Activated CD4-positive, alpha-beta T cell treated with anti-CD3 and anti-CD28 coated beads, Interleukin-2, amount 10 ng/mL, durations not matched to agents 7 days and 5 days (primary cell): ENCODE measurements around the gene TCERG1. TPM values are rescaled to one million over a fixed set of nuclear protein-coding genes. Genes with fewer than 3 reads are reported as not detected.
A peak's percentile ranks its signal among the peaks of the same experiment; 100 is the strongest.

Source experiments
- CTCF ChIA-PET: fragments of 350-600 bp; sonication (Branson Sonifier 250); formaldehyde crosslinking; loops from one replicate; lab custom pipeline; 2021; ENCODE audit warnings: antibody characterized with exemption; lab: Charles Lee
- POLR2A ChIA-PET: fragments of 350-600 bp; sonication (Branson Sonifier 250); formaldehyde crosslinking; loops from one replicate; lab custom pipeline; 2021; ENCODE audit warnings: antibody characterized with exemption; lab: Charles Lee
- DNase-seq: peaks from one replicate; pipeline ENCODE4 v3.0.0-alpha.2; 2020
- H3K27ac Mint-ChIP-seq: one replicate; pipeline ENCODE4 v1.8.0; 2021; ENCODE audit warnings: mild to moderate bottlenecking, moderate library complexity, mixed read lengths
- H3K27me3 Mint-ChIP-seq: one replicate; pipeline ENCODE4 v1.8.0; 2021; ENCODE audit warnings: mixed read lengths
- H3K36me3 Mint-ChIP-seq: one replicate; pipeline ENCODE4 v1.8.0; 2021; ENCODE audit warnings: low read depth, mixed read lengths
- H3K4me1 Mint-ChIP-seq: one replicate; pipeline ENCODE4 v1.8.0; 2021; ENCODE audit warnings: mixed read lengths
- H3K4me3 Mint-ChIP-seq: one replicate; pipeline ENCODE4 v1.8.0; 2021; ENCODE audit warnings: mild to moderate bottlenecking, moderate library complexity, mixed read lengths
- H3K9me3 Mint-ChIP-seq: one replicate; pipeline ENCODE4 v1.8.0; 2021; ENCODE audit warnings: mixed read lengths
- total RNA-seq, 2 experiments: library from RNA; stranded (reverse); gene quantifications; one replicate each; pipeline ENCODE4 v1.2.3, GENCODE V29; 2021

The TCERG1 gene
- total RNA-seq: 10 to 100 TPM; 85.2 to 95.3 TPM

- H3K27ac Mint-ChIP-seq: peak within 1 kb of the TSS; percentile 99
- peaks cover 36% of the 10 kb centered on the region for H3K4me1 Mint-ChIP-seq
- peaks cover 11% of the 10 kb centered on the region for H3K36me3 Mint-ChIP-seq
- ChIA-PET POLR2A (no interaction called here), CTCF (interaction anchor here (0.6 to 1.6 kb wide), 13 partner anchors 9 to 708 kb away, joined by 3 to 7 read pairs (median 3); no protein-coding TSS in a partner anchor)
- DNase-seq: peak; percentile 98
- H3K4me3 Mint-ChIP-seq: peak within 1 kb of the TSS; percentile 98
- no peaks in the 10 kb centered on the region for H3K27me3 Mint-ChIP-seq
- H3K9me3 Mint-ChIP-seq: no peaks in the 10 kb centered on the region
These were observed at the start of gene TCERG1 for GRCh38 chr5:146446861-146447733. Gene TCERG1 (plus strand): TSS chr5:146447333. CDS start chr5:146447350, 17 bp downstream.

- no peaks in the 10 kb centered on the region for H3K9me3 Mint-ChIP-seq
- H3K27ac Mint-ChIP-seq: no peak overlapping the region
- H3K4me1 Mint-ChIP-seq: no peaks in the 10 kb centered on the region
- H3K4me3 Mint-ChIP-seq: no peak overlapping the region
- CTCF ChIA-PET: no interaction called here
- no peaks in the 10 kb centered on the region for H3K36me3 Mint-ChIP-seq
- POLR2A ChIA-PET: interaction anchor here (0.7 kb wide), 1 partner anchor 30 kb away, joined by 4 read pairs; no protein-coding TSS in a partner anchor
- peaks cover 28% of the 10 kb centered on the region for H3K27me3 Mint-ChIP-seq
- DNase-seq: no peak
These were observed 48.3 kb upstream of the TCERG1 start for GRCh38 chr5:146398826-146399225.

GRCh38 chr5:146399481-146399880 lies 47.7 kb upstream of the TCERG1 start:
- ChIA-PET CTCF (no interaction called here), POLR2A (interaction anchor here (0.7 kb wide), 1 partner anchor 31 kb away, joined by 4 read pairs; no protein-coding TSS in a partner anchor)
- no peaks in the 10 kb centered on the region for H3K36me3 Mint-ChIP-seq
- no peaks in the 10 kb centered on the region for H3K4me1 Mint-ChIP-seq
- H3K27ac Mint-ChIP-seq: no peak overlapping the region
- H3K9me3 Mint-ChIP-seq: no peaks in the 10 kb centered on the region
- peaks cover 25% of the 10 kb centered on the region for H3K27me3 Mint-ChIP-seq
- DNase-seq: no peak
- H3K4me3 Mint-ChIP-seq: no peak overlapping the region

GRCh38 chr5:146400201-146400600 lies 46.9 kb upstream of the TCERG1 start:
- Mint-ChIP-seq H3K4me3 (no peak overlapping the region), H3K4me1 (no peaks in the 10 kb centered on the region), H3K27ac (no peak overlapping the region), H3K9me3 (no peaks in the 10 kb centered on the region), H3K27me3 (peaks cover 25% of the 10 kb centered on the region), H3K36me3 (no peaks in the 10 kb centered on the region)
- DNase-seq: no peak
- CTCF ChIA-PET: no interaction called here
- POLR2A ChIA-PET: no interaction called here

GRCh38 chr5:146401021-146401420 lies 46.1 kb upstream of the TCERG1 start:
- ChIA-PET POLR2A (no interaction called here), CTCF (no interaction called here)
- no peak overlapping the region for H3K4me3 Mint-ChIP-seq
- no peaks in the 10 kb centered on the region for H3K9me3 Mint-ChIP-seq
- no peaks in the 10 kb centered on the region for H3K4me1 Mint-ChIP-seq
- DNase-seq: no peak
- H3K36me3 Mint-ChIP-seq: no peaks in the 10 kb centered on the region
- no peak overlapping the region for H3K27ac Mint-ChIP-seq
- H3K27me3 Mint-ChIP-seq: peaks cover 25% of the 10 kb centered on the region

- Mint-ChIP-seq H3K4me1 (no peaks in the 10 kb centered on the region), H3K9me3 (no peaks in the 10 kb centered on the region), H3K36me3 (no peaks in the 10 kb centered on the region), H3K27ac (no peak overlapping the region), H3K4me3 (no peak overlapping the region), H3K27me3 (peaks cover 20% of the 10 kb centered on the region)
- ChIA-PET CTCF (no interaction called here), POLR2A (no interaction called here)
- no peak for DNase-seq
These were observed 44.2 kb upstream of the TCERG1 start for GRCh38 chr5:146402949-146403348.

- no peak overlapping the region for H3K27ac Mint-ChIP-seq
- POLR2A ChIA-PET: no interaction called here
- H3K4me3 Mint-ChIP-seq: no peak overlapping the region
- H3K9me3 Mint-ChIP-seq: no peaks in the 10 kb centered on the region
- no peaks in the 10 kb centered on the region for H3K36me3 Mint-ChIP-seq
- no peaks in the 10 kb centered on the region for H3K4me1 Mint-ChIP-seq
- DNase-seq: no peak
- CTCF ChIA-PET: no interaction called here
- H3K27me3 Mint-ChIP-seq: peaks cover 6% of the 10 kb centered on the region
These were observed 38.0 kb upstream of the TCERG1 start for GRCh38 chr5:146409054-146409671.

GRCh38 chr5:146410272-146410671 lies 36.9 kb upstream of the TCERG1 start:
- Mint-ChIP-seq H3K4me1 (no peaks in the 10 kb centered on the region), H3K27ac (no peak overlapping the region), H3K4me3 (no peak overlapping the region), H3K27me3 (peaks cover 11% of the 10 kb centered on the region), H3K36me3 (no peaks in the 10 kb centered on the region), H3K9me3 (no peaks in the 10 kb centered on the region)
- ChIA-PET POLR2A (no interaction called here), CTCF (no interaction called here)
- no peak for DNase-seq

- Mint-ChIP-seq H3K36me3 (no peaks in the 10 kb centered on the region), H3K27ac (no peak overlapping the region)
- CTCF ChIA-PET: no interaction called here
These were observed 27.4 kb upstream of the TCERG1 start for GRCh38 chr5:146419696-146420095.

GRCh38 chr5:146425023-146425422 lies 22.1 kb upstream of the TCERG1 start:
- DNase-seq: no peak
- no peak overlapping the region for H3K4me3 Mint-ChIP-seq

More at GRCh38 chr5:146419696-146420095, 27.4 kb upstream of the TCERG1 start:
- Mint-ChIP-seq H3K27me3 (peaks cover 17% of the 10 kb centered on the region), H3K9me3 (no peaks in the 10 kb centered on the region), H3K4me3 (no peak overlapping the region), H3K4me1 (no peaks in the 10 kb centered on the region)
- POLR2A ChIA-PET: no interaction called here
- no peak for DNase-seq

GRCh38 chr5:146426305-146426704 lies 20.8 kb upstream of the TCERG1 start:
- Mint-ChIP-seq H3K4me3 (no peak overlapping the region), H3K27me3 (peaks cover 9% of the 10 kb centered on the region), H3K4me1 (peaks cover 8% of the 10 kb centered on the region), H3K36me3 (no peaks in the 10 kb centered on the region), H3K27ac (no peak overlapping the region), H3K9me3 (no peaks in the 10 kb centered on the region)
- ChIA-PET POLR2A (no interaction called here), CTCF (no interaction called here)
- DNase-seq: no peak

More at GRCh38 chr5:146425023-146425422, 22.1 kb upstream of the TCERG1 start:
- H3K27ac Mint-ChIP-seq: no peak overlapping the region
- H3K27me3 Mint-ChIP-seq: peaks cover 7% of the 10 kb centered on the region
- H3K36me3 Mint-ChIP-seq: no peaks in the 10 kb centered on the region
- peaks cover 8% of the 10 kb centered on the region for H3K4me1 Mint-ChIP-seq
- H3K9me3 Mint-ChIP-seq: no peaks in the 10 kb centered on the region
- ChIA-PET CTCF (interaction anchor here (0.9 kb wide), 1 partner anchor 22 kb away, joined by 4 read pairs; the partner anchor contains the start of gene TCERG1), POLR2A (no interaction called here)

- Mint-ChIP-seq H3K4me1 (peaks cover 8% of the 10 kb centered on the region), H3K9me3 (no peaks in the 10 kb centered on the region), H3K27ac (no peak overlapping the region), H3K36me3 (no peaks in the 10 kb centered on the region), H3K27me3 (peaks cover 10% of the 10 kb centered on the region), H3K4me3 (no peak overlapping the region)
- POLR2A ChIA-PET: no interaction called here
- DNase-seq: no peak
- CTCF ChIA-PET: interaction anchor here (0.7 to 1.2 kb wide), 2 partner anchors 20 to 281 kb away, joined by 3 to 4 read pairs; partner anchors contain the start of gene TCERG1
These were observed 20.1 kb upstream of the TCERG1 start for GRCh38 chr5:146426853-146427618.
